Colonic mucosa (tissue), 4 donors: ENCODE results near the gene OR10J1. TPM values are rescaled to one million over a fixed set of nuclear protein-coding genes. Genes with fewer than 3 reads are reported as not detected.

ENCODE experiments used
- DNase-seq: peaks from one replicate; pipeline ENCODE4 v3.0.0-alpha.2; 2020
- H3K27ac ChIP-seq: fragments of 200-600 bp; one replicate; pipeline ENCODE4 v1.8.0; 2021
- H3K27me3 ChIP-seq: fragments of 200-600 bp; one replicate; pipeline ENCODE4 v1.8.0; 2021
- H3K36me3 ChIP-seq: fragments of 200-600 bp; one replicate; pipeline ENCODE4 v1.8.0; 2021
- H3K4me1 ChIP-seq: fragments of 200-600 bp; one replicate; pipeline ENCODE4 v1.8.0; 2021; ENCODE audit warnings: mild to moderate bottlenecking
- H3K4me3 ChIP-seq: fragments of 200-600 bp; one replicate; pipeline ENCODE4 v1.8.0; 2021
- H3K9ac ChIP-seq, 2 donors: one replicate each; pipeline ENCODE4 v1.7.0; 2013; ENCODE audit warnings: control low read depth in 2 of 2, low read depth in 2 of 2, low read length in 2 of 2
- H3K9me3 ChIP-seq: fragments of 200-600 bp; one replicate; pipeline ENCODE4 v1.8.0; 2021
- CTCF ChIP-seq: fragments of 200-600 bp; IDR thresholded peaks from one replicate; pipeline ENCODE4 v1.8.0; 2022; ENCODE audit warnings: antibody characterized with exemption, mild to moderate bottlenecking
- intact Hi-C: fragments of 100-400 bp; cut with DNase I; formaldehyde crosslinking; loops from one replicate; pipeline ENCODE4 v1.14.1; 2022
- total RNA-seq, 2 donors: library from RNA; stranded (reverse); fragmentation: NEBNext Ultra II Directional in 1 of 2; extraction: Animal tissue kit (Norgen Biotek cat#: 25700) in 1 of 2; gene quantifications; one replicate each; pipeline ENCODE4 v1.2.1, GENCODE V29; 2021
- donor health status: healthy.
- donor health status: DM: no; HTN: no; CAD: no.
- donor health status: DM: no; HTN: no; CAD: no.

OR10J1 gene
- total RNA-seq = not detected

GRCh38 chr1:159439422-159439821 is at the start of gene OR10J1:
Gene OR10J1, plus strand, starts transcription at chr1:159439722. Its CDS starts 70 bp downstream, at chr1:159439792.
- no peak within 1 kb of the TSS for H3K27ac ChIP-seq
- TF ChIP-seq CTCF = no peak

GRCh38 chr1:159406821-159407220 is 32.7 kb upstream of the OR10J1 start:
- no peak for TF ChIP-seq CTCF

More at GRCh38 chr1:159439422-159439821, at the start of gene OR10J1:
- Histone ChIP-seq H3K36me3 (no peaks in the 10 kb centered on the region), H3K4me3 (no peak within 1 kb of the TSS), H3K9me3 (no peaks in the 10 kb centered on the region), H3K27me3 (no peaks in the 10 kb centered on the region), H3K9ac (no peak within 1 kb of the TSS), H3K4me1 (no peaks in the 10 kb centered on the region)
- no peak for DNase-seq
- intact Hi-C loops = no loop called here

GRCh38 chr1:159408862-159409400 is 30.6 kb upstream of the OR10J1 start:
- no peak for DNase-seq
- Histone ChIP-seq H3K27ac (no peak overlapping the region), H3K4me3 (no peak overlapping the region), H3K4me1 (no peaks in the 10 kb centered on the region), H3K9ac (no peak overlapping the region), H3K36me3 (no peaks in the 10 kb centered on the region), H3K9me3 (no peaks in the 10 kb centered on the region), H3K27me3 (no peaks in the 10 kb centered on the region)
- intact Hi-C loops = no loop called here
- TF ChIP-seq CTCF = no peak

More at GRCh38 chr1:159406821-159407220, 32.7 kb upstream of the OR10J1 start:
- Histone ChIP-seq H3K4me3 (no peak overlapping the region), H3K4me1 (no peaks in the 10 kb centered on the region), H3K9me3 (no peaks in the 10 kb centered on the region), H3K9ac (no peak overlapping the region), H3K27ac (no peak overlapping the region), H3K27me3 (no peaks in the 10 kb centered on the region), H3K36me3 (no peaks in the 10 kb centered on the region)
- intact Hi-C loops = no loop called here
- no peak for DNase-seq

- no peak for TF ChIP-seq CTCF
- intact Hi-C loops = no loop called here
- DNase-seq = no peak
Measured at GRCh38 chr1:159421821-159422220, 17.7 kb upstream of the OR10J1 start.

DNA sequence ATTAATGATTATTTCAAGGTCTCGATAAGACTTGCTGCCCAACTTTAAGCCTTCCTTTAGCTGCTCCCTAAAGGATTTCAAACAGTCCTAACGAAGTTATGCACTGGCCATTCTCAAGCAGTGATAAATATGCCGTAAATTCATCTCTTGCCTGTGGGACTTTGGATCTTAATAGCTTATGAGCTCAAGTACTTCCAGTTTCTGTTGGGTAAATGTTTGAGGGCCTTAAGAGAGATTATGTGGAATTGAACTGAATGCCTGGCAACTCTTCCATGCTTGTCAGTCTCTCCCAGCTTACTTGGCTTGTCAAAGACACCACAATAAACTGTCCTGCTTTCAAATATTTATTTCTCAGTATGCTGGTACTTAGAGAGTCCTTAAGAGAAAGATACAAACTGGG is 11.0 kb upstream of the OR10J1 start:
- no peak for DNase-seq
- no peak for TF ChIP-seq CTCF
- no peaks in the 10 kb centered on the region for H3K9me3 ChIP-seq
- intact Hi-C loops = no loop called here
- no peak overlapping the region for H3K9ac ChIP-seq
- H3K36me3 ChIP-seq = no peaks in the 10 kb centered on the region
- H3K4me1 ChIP-seq = no peaks in the 10 kb centered on the region
- H3K27ac ChIP-seq = no peak overlapping the region
- H3K27me3 ChIP-seq = no peaks in the 10 kb centered on the region
- no peak overlapping the region for H3K4me3 ChIP-seq

More at GRCh38 chr1:159421821-159422220, 17.7 kb upstream of the OR10J1 start:
- H3K9ac ChIP-seq = no peak overlapping the region
- H3K36me3 ChIP-seq = no peaks in the 10 kb centered on the region
- no peaks in the 10 kb centered on the region for H3K4me1 ChIP-seq
- no peaks in the 10 kb centered on the region for H3K27me3 ChIP-seq
- H3K9me3 ChIP-seq = no peaks in the 10 kb centered on the region
- H3K4me3 ChIP-seq = no peak overlapping the region
- H3K27ac ChIP-seq = no peak overlapping the region
